Measurements from ENCODE around the gene PPP1R14B. TPM values are rescaled to one million over a fixed set of nuclear protein-coding genes. Genes with fewer than 3 reads are reported as not detected.

PPP1R14B gene
- total and polyA plus RNA-seq, 7 donors, result 129 to 522 (median 236) TPM

- no peaks in the 10 kb centered on the region for H3K9me3 ChIP-seq
- peaks cover 3 to 29% of the 10 kb centered on the region in 2 donors for H3K36me3 ChIP-seq (ENCODE audit: insufficient read depth in 1 of 2, low read depth in 1 of 2)
- WGBS, 3 donors, result 42 to 52% (median 49%) methylated on average over 23 of the region's 23 CpGs
- DNase-seq (peak; percentile 67 to 77), ATAC-seq (no peak)
- H3K27me3 ChIP-seq (ENCODE audit: insufficient read depth in 3 of 3, low read length in 2 of 3), result no peaks in the 10 kb centered on the region
- TF ChIP-seq CTCF (IDR thresholded peaks at IDR 0.05), result no peak
- peak overlapping the region; percentile 93 for H3K27ac ChIP-seq
- H3K4me3 ChIP-seq, result peak overlapping the region; percentile 83
- intact Hi-C loops (cut with DNase I), result loop anchor here (2.0 to 5.0 kb wide), 3 partner anchors 15 to 66 kb away; partner anchors contain the start of gene PLCB3 (in 1 of the 2)
- peaks cover 20% of the 10 kb centered on the region for H3K4me1 ChIP-seq
Observed at GRCh38 chr11:64268025-64268892, 21.5 kb upstream of the PPP1R14B start.

DNA sequence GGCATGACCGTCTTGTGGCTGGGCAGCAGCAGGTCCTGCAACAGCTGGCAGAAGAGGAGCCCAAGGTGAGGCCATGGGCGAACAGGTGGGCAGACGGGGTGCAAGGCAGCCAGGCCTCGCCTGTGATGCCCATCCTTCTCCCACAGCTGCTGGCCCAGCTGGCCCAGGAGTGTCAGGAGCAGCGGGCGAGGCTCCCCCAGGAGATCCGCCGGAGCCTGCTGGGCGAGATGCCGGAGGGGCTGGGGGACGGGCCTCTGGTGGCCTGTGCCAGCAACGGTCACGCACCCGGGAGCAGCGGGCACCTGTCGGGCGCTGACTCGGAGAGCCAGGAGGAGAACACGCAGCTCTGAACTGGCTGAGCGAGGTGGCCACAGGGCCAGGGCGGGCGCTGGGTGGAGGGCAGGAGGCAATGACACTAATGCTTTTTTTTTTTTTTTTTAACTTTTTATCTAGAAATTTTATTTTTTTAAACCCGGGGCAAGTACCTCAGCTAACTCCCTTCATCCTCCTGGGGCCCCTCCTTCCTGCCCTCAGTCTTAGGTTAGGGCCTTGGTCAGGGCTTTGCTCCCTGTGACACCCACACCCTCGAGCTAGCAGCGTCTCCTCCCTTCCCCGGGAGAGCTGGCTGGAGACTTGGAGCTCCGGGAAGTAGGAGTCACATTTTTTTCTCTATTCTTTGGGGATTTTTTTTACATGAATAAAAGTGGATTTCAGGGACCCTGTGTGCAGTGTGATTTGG lies 20.6 kb upstream of the PPP1R14B start:
- intact Hi-C loops (cut with DNase I), result loop anchor here in 1 of 2 donors (5.0 kb wide), 1 partner anchor 65 kb away; no protein-coding TSS in a partner anchor
- H3K36me3 ChIP-seq (ENCODE audit: insufficient read depth in 1 of 2, low read depth in 1 of 2), result peaks cover 3 to 38% of the 10 kb centered on the region in 2 donors

DNA sequence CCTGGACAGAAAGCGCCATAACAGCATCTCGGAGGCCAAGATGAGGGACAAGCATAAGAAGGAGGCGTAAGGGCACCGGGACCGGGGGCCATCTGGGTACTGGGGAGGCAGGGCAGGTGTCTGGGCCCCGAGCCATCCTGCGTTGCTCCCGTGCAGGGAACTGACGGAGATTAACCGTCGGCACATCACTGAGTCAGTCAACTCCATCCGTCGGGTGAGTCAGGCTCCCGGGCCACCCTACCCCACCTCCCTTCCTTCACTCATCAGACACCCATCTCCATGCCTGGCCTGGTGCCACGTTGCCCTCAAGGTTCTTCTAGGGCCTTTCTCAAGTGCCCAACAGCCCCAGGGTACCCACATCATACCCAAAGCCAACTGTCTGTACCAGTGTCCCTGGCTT lies 19.6 kb upstream of the PPP1R14B start:
- Histone ChIP-seq H3K36me3 (ENCODE audit: insufficient read depth in 1 of 2, low read depth in 1 of 2) (peaks cover 3 to 46% of the 10 kb centered on the region in 2 donors), H3K27me3 (ENCODE audit: insufficient read depth in 3 of 3, low read length in 2 of 3) (no peaks in the 10 kb centered on the region), H3K4me3 (no peak overlapping the region), H3K9me3 (no peaks in the 10 kb centered on the region), H3K27ac (no peak overlapping the region), H3K4me1 (peaks cover 14% of the 10 kb centered on the region)
- WGBS, 3 donors, result 69 to 87% (median 81%) methylated on average over 15 of the region's 15 CpGs
- intact Hi-C loops (cut with DNase I), result loop anchor here in 1 of 2 donors (5.0 kb wide), 1 partner anchor 64 kb away; no protein-coding TSS in a partner anchor
- no peak for TF ChIP-seq CTCF (IDR thresholded peaks at IDR 0.05)
- DNase-seq (peak in 1 of 2 donors; percentile 63), ATAC-seq (no peak)

More for the DNA sequence above, 20.6 kb upstream of the PPP1R14B start:
- H3K4me3 ChIP-seq, result no peak overlapping the region
- no peak for TF ChIP-seq CTCF (IDR thresholded peaks at IDR 0.05)
- peak overlapping the region; percentile 93 for H3K27ac ChIP-seq
- DNase-seq, result peak in 1 of 2 donors; percentile 60
- H3K4me1 ChIP-seq, result peaks cover 20% of the 10 kb centered on the region
- 64 to 75% (median 68%) methylated on average over 23 to 27 of the region's 27 CpGs for WGBS, 3 donors
- H3K27me3 ChIP-seq (ENCODE audit: insufficient read depth in 3 of 3, low read length in 2 of 3), result no peaks in the 10 kb centered on the region
- no peak for ATAC-seq
- no peaks in the 10 kb centered on the region for H3K9me3 ChIP-seq

GRCh38 chr11:64265176-64266160 lies 18.7 kb upstream of the PPP1R14B start:
- WGBS, 3 donors, result 89 to 94% (median 93%) methylated on average over 32 to 35 of the region's 35 CpGs
- H3K4me3 ChIP-seq, result no peak overlapping the region
- TF ChIP-seq CTCF (IDR thresholded peaks at IDR 0.05), result no peak
- intact Hi-C loops (cut with DNase I), result loop anchor here in 1 of 2 donors (5.0 kb wide), 1 partner anchor 63 kb away; no protein-coding TSS in a partner anchor
- peaks cover 3 to 52% of the 10 kb centered on the region in 2 donors for H3K36me3 ChIP-seq (ENCODE audit: insufficient read depth in 1 of 2, low read depth in 1 of 2)
- DNase-seq (peak in 1 of 2 donors; percentile 58), ATAC-seq (no peak)
- peaks cover 14% of the 10 kb centered on the region for H3K4me1 ChIP-seq
- no peaks in the 10 kb centered on the region for H3K9me3 ChIP-seq
- H3K27me3 ChIP-seq (ENCODE audit: insufficient read depth in 3 of 3, low read length in 2 of 3), result no peaks in the 10 kb centered on the region
- H3K27ac ChIP-seq, result no peak overlapping the region

Data from psoas muscle (tissue), 8 donors.